Stimulated activated CD4-positive, alpha-beta T cell treated with anti-CD3 and anti-CD28 coated beads, Interleukin-12 subunit alpha, Interleukin-12 subunit beta, amount 100 ng/mL, for 4 hours (primary cell): ENCODE data around the gene LTBP3.

Source experiments
- DNase-seq: peaks from one replicate; pipeline ENCODE4 v3.0.0-alpha.2; 2020

The LTBP3 gene

GRCh38 chr11:65558002-65558929 lies at the start of gene LTBP3:
LTBP3 (minus strand) TSS chr11:65558359; CDS start chr11:65557959, 400 bp downstream.
- DNase-seq: peak; percentile 48

DNA sequence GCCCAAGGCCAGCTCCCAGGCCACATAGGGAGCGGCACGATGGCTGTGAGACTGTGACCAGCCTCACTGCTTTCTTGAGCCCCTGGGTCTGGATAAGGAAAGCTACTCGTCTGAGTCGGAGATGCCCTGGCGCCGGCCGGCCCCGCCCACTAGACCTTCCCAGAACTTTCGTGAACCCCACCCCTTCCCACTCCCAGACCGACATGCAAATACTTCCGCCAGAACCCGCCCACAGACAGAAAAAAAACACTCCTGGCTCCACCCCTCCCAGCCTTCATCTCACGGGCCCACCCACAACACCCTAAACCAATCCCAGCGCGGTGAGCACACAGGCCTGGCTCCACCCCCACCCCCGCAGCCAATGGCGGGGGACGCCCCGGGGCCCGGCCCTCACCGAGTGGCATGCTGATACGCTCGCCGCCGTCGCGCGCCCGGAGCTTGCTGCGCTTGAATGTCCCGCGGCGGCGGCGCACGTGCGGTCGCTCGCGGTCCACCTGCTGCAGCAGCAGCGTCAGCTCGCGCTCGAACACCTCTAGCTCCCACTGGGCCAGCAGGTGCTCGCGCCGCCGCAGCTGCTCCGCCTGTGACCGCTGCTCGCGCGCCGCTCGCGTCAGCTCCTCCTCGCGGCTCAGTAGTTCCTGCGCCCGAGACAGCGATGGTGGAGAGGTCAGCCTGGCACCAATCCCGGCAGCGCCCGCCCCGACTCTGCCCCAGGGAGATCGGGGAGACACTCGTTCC lies 48.9 kb upstream of the LTBP3 start:
- DNase-seq: no peak

GRCh38 chr11:65604258-65604657 lies 46.1 kb upstream of the LTBP3 start:
- no peak for DNase-seq

GRCh38 chr11:65599955-65600246 lies 41.7 kb upstream of the LTBP3 start:
- DNase-seq: no peak

DNA sequence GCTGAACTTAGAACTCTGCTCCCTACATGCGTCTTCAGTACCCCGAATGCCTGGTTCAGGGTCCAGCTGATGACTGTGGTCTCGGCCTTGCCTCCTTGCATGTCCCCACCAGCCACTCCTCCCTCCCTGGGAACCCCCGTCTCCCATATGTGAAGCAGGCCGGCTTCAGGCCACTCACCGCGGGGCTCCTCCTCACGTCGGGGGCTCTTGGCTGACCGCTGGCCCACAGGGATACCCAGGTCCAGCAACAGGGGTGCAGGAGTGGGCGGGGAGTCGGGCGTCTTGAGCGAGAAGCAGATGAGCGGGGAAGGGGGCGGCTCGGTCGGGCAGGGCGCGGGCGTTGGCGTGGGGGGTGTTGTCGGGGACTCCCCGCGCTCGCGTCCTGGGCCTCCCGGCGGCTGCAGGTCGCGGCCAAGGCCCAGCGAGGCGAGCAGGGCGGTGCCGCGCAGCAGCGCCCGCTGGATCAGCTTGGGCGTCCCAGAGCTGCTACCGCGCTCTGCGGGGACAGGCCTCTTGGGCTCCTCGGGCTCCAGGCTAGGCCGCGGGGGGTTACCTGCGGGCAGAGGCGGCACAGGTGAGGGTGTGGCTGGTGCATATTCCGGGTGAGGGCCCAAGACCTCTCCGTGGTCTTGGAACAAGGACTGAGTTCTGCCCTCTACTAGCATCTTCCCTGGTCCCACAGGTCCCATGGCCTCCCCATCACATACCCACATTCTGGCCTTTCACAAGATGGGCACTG lies 41.2 kb upstream of the LTBP3 start:
- no peak for DNase-seq

- DNase-seq: no peak
Measured at GRCh38 chr11:65598258-65598699, 40.1 kb upstream of the LTBP3 start.

- DNase-seq: no peak
Measured at GRCh38 chr11:65596520-65596919, 38.4 kb upstream of the LTBP3 start.

DNA sequence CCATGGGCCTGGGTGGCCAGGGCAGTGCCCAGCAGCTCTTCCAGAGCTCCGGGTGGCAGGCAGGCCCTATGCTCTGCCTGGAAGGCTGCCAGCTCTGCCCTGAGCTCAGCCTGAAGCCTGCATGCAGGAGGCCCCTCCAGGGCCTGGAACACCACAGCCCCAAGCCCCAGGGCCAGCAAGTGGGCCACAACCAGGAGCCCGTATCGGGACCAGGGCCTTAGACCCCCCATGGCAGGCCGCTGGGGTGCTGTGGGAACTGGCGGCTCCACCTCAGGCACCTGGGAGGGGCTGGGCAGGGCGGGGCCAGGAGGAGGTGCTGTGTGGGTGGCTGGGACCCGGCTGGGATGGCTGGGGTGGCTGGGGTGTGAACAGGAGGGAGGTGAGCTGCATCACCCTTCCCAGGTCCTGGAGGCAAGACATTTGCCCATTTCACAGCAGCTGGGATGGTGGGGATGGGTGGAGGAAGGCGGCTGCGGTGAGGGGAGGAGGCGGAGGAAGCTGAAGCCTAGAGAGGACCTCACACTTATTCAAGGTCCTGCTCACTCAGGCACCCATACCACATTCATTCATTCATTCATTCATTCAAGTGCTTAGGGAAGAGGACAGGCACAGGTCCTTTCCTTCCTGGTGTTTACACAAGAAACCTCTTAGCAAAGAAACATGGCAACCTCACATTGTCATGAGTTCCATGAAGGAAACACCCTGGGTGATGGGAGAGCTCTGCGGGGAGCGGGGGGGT lies 37.6 kb upstream of the LTBP3 start, which contains the start of gene KCNK7:
TSS of gene KCNK7 (minus strand) at position 258 of the 739 bp plus-strand sequence. CDS start at position 230, 28 bp downstream.
- no peak for DNase-seq

- DNase-seq: no peak
Measured at GRCh38 chr11:65595131-65595530, 37.0 kb upstream of the LTBP3 start.

GRCh38 chr11:65593518-65594414 lies 35.6 kb upstream of the LTBP3 start:
- DNase-seq: no peak

GRCh38 chr11:65592858-65593517 lies 34.8 kb upstream of the LTBP3 start:
- no peak for DNase-seq

DNA sequence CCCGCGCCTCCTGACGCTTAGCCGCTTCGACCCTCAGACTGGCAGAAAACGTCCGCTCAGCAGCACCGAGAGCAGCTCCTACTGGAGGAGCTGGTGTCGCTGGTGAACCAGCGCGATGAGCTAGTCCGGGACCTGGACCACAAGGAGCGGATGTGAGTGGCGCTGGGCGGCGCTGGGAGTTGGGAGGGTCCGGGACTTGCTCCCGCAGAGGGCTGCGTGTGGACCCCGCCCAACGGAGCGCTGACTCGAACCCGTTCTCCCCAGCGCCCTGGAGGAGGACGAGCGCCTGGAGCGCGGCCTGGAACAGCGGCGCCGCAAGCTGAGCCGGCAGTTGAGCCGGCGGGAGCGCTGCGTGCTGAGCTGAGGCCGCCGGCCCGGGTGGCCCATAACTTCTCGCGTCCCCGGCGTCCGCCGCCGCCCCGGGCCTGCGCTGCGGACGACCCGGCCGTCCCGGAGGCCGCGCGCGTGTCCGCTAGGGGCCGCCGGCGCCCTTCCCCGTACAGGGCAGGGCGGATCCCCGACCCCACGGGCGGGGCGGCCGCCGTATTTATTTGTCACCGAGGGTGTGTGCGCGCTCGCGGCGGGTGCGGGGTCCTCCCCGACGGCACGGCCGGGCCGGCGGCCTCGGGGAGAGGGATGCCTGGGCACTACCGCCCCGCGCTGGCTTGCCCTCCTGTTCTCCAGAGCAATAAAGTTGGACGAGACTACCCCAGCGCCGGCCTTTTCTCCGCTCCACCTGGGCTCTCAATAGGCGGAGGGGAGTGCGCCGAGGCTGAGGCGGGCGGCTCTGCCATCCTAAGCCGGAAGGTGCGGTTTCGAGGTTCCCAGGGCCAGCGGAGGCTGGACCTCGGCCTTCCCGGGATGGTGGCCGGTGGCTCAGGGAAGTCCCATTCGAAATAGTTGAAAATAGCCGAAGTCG lies 34.0 kb upstream of the LTBP3 start:
- no peak for DNase-seq

DNA sequence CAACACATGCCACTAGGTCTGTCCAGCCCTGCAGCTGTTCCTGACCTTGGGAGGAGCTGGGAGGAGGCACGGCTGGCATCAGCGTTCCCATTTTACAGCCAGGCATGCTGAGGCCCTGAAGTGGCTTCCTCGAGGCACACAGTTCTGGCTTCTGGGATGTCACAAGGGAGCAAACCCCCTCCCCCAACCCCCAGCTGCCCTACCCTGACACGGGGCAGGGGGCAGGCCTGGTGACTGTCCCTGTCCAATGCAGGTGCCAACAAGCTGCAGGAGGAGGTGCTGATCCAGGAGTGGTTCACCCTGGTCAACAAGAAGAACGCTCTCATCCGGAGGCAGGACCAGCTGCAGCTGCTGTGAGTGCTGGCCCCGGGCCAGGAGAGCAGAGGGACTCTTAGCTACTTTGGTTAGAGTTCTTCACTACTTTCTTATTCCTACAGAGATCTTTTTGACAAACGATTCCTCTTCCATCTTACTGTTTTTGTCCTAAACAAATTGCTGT lies 32.1 kb upstream of the LTBP3 start:
- DNase-seq: no peak

GRCh38 chr11:65589444-65590239 lies 31.5 kb upstream of the LTBP3 start:
- no peak for DNase-seq

DNA sequence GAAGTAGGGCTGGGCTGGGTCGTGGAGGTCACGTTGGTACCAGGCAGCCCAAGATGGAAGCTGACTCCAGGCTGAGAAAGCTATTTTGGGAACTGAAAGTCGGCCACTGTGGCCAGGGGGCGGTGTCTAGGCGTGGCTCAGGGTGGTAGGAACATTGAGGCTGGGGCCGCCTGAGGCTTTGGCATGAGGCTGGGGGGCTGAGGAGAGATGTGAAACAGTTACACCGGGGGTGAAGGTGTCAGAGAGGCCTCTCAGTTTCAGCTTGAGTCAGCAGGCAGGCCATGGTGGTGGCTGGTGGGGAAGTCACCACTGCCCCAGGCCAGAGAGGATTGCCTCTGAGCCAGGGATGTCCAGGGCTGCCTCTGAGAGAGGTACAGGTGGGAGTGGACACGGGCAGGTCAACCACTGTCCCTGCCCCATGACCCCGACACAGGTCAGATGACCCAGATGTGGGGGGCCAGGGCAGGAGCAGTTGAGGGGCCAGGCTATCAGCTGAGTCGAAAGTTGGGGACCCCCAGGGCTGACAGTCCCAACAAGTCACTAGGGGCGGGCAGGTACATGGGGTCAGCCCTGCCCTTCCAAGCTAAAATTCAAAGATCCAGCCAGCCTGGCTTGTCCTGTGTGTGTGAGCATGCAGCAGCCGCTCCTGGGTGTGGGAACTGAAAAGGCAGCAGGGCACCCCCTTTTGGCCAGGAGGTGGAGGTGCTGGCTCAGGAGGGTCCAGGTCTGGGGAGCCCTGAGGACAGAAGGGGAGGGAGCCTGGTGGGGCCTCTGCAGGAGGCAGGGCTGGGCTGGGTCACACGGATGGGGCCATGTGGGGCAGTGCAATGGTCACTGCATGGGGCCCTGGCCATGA lies 30.3 kb upstream of the LTBP3 start:
- DNase-seq: peak; percentile 62

- no peak for DNase-seq
Measured at GRCh38 chr11:65586676-65587075, 28.5 kb upstream of the LTBP3 start.

- no peak for DNase-seq
Measured at GRCh38 chr11:65586247-65586630, 28.1 kb upstream of the LTBP3 start.
